Measurements from ENCODE around the gene PICALM.
A peak's percentile ranks its signal among the peaks of the same experiment; 100 is the strongest.

Gene PICALM, protein sequence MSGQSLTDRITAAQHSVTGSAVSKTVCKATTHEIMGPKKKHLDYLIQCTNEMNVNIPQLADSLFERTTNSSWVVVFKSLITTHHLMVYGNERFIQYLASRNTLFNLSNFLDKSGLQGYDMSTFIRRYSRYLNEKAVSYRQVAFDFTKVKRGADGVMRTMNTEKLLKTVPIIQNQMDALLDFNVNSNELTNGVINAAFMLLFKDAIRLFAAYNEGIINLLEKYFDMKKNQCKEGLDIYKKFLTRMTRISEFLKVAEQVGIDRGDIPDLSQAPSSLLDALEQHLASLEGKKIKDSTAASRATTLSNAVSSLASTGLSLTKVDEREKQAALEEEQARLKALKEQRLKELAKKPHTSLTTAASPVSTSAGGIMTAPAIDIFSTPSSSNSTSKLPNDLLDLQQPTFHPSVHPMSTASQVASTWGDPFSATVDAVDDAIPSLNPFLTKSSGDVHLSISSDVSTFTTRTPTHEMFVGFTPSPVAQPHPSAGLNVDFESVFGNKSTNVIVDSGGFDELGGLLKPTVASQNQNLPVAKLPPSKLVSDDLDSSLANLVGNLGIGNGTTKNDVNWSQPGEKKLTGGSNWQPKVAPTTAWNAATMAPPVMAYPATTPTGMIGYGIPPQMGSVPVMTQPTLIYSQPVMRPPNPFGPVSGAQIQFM

DNA sequence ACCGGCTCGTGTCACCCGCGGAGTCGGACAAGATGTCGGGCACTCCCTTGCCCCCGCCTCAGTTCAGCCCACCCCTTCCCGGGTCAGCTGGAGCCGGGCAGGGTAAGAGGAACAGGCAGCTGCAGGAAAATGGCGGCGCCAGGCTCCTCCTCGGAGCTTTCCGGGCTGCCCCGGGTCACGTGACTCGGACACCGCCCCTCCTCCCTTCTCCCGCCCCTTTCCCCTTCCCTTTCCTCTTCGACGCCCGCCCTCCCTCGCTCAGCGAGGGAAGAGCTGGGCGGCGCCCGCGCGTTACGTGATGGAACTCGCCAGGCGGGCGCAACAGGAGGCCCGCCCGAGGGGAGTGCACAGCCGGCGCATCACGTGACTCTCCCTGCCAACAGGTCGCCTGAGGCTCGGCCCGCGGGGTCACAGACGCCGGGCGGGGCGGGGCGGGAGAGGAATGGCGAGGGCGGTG, at the start of gene PICALM:
Gene PICALM, minus strand, starts transcription at position 134 of the 457 bp plus-strand sequence. CDS start 304 bp downstream, outside the sequence.
- TF ChIP-seq CTCF (conservative IDR thresholded peaks at IDR 0.05; ENCODE audit: low read length) = no peak
- H3K4me3 ChIP-seq (ENCODE audit: low read length) = peak within 1 kb of the TSS; percentile 71
- peak; percentile 99 for DNase-seq (ENCODE audit: low read depth)

- no peak overlapping the region for H3K4me3 ChIP-seq (ENCODE audit: low read length)
- TF ChIP-seq CTCF (conservative IDR thresholded peaks at IDR 0.05; ENCODE audit: low read length) = no peak
- DNase-seq (ENCODE audit: low read depth) = no peak
Observed at GRCh38 chr11:86118253-86118652, 49.4 kb upstream of the PICALM start.

- no peak overlapping the region for H3K4me3 ChIP-seq (ENCODE audit: low read length)
- no peak for TF ChIP-seq CTCF (conservative IDR thresholded peaks at IDR 0.05; ENCODE audit: low read length)
- no peak for DNase-seq (ENCODE audit: low read depth)
Observed at GRCh38 chr11:86117712-86118063, 48.8 kb upstream of the PICALM start.

DNA sequence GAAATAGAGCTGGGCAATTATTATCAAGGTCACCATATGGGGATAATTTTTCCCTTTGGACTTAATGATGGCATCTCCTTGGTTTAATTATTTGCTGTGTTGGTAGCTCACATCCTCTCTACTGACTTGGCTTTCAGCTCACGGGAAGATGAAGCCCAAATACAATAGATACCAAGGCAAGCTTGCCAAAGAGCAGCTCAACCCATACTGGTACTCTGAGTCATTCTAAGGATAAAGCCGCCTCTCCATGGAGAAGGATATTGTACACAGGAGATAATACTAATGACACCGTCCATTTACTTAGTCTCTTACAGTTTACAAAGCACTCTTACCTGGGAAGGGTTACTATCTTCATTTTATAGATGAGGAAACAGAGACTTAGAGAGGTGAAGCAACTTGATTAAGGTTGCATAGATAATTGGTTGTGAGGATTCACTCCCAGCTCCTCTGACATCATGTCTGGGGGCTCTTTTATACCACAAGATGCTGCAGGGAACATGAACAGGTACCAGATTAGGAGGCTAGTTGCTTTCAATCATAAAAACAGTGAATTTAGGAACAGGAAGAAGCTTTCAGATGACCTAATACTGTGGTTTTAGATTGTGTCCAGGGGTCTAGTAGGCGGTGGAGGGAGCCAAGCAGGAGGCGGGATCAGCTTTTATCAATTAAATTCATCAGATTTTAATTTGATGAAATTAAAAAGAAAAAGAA, 48.3 kb upstream of the PICALM start:
- DNase-seq (ENCODE audit: low read depth) = peak; percentile 23
- H3K4me3 ChIP-seq (ENCODE audit: low read length) = no peak overlapping the region
- TF ChIP-seq CTCF (conservative IDR thresholded peaks at IDR 0.05; ENCODE audit: low read length) = no peak

- DNase-seq (ENCODE audit: low read depth) = peak; percentile 70
- H3K4me3 ChIP-seq (ENCODE audit: low read length) = no peak overlapping the region
- TF ChIP-seq CTCF (conservative IDR thresholded peaks at IDR 0.05; ENCODE audit: low read length) = no peak
Observed at GRCh38 chr11:86116386-86116726, 47.5 kb upstream of the PICALM start.

DNA sequence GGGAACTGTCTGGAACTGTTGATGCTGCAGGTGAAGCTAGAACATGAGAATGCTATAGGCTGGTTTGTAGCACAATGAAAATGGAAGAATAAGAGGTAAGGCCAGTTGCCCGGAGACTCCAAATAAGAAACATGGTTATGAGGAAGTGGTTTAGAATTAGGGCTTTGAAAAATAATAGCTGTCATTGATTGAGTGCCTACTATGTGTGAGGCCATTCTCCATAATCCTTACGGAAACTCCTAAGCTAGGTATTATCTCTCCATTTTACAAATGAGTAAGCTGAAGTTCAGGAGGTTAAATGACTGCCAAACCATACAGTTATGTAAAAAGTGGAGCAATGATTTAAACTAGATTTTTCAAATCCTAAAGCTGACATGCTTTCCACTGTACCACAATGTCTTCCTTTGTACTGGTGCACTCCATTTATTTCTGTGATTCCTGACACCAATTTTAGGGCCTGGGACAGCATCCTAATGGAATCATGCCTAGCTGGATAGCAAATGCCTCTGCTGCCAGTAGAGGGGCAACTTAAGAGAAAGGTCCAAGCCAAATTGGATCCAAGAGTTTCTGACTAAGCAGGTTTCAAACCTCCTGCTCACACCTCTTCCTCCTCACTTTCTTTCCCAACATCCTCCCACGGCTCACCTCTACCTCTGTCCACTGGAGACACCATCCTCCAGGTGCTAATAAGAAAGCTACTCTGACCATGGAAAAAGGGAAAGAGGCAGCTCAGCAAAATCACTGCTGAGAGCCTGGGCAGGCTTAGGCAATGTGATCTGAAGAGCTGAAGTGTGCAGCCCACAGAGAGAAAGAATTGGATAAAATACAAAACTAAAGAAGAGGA, 46.9 kb upstream of the PICALM start:
- TF ChIP-seq CTCF (conservative IDR thresholded peaks at IDR 0.05; ENCODE audit: low read length) = 0 out of 2 replicates have a peak, but pooled peaks have one; percentile 1
- no peak for DNase-seq (ENCODE audit: low read depth)
- H3K4me3 ChIP-seq (ENCODE audit: low read length) = no peak overlapping the region
